Measurements from ENCODE around the gene LSAMP.

LSAMP gene

DNA sequence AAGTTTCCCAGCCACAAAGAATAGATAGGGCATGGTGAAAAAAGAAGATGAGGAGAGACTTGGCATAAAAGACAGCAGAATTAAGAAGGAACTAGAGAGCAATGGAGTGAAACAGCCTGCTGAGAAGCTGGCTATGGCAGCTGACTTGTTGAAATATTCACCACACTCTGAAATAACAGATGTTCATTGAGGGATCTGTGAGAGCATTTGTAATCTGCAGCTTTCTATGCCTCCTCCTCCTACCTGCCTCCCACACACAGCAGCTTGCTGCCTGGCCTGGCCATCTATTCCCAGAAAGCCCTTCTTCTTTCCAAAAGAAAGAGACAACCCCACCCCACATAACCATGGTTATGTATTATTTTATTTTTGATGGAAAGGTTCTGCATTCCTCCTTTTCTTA, 518.1 kb downstream of the LSAMP start:
- no peak for DNase-seq

DNA sequence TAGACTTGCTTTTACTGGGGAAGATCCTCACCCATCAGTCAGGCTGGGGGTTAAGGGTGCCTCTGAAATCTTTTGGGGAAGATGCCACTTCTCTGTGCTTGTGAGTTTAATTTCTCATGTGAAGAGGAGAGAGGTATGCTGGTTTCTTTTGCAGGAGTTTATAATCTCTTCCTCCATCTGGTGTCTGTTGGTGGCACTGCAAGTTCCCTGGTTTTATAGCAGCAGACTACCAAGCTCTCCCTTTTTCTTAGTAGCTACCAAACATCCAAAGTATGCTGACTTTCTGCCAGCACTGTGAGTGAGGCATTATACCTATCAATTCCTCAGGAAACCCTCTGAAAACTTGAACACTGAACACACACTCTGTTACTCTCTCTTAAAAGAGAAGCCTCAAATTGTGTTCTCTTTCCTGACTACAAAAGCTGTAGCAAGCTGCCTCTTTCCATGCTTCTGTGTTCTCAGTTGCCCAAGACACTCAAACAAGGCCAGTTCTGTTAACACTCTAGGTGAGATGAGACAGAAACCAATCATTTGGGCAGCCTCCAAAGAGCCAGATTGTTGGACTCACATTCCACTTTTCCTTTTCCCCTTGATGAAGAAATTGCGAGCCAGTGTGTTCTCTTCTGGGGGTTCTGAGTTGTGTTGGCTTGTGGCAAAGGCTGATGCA, 522.5 kb downstream of the LSAMP start:
- no peak for DNase-seq

DNA sequence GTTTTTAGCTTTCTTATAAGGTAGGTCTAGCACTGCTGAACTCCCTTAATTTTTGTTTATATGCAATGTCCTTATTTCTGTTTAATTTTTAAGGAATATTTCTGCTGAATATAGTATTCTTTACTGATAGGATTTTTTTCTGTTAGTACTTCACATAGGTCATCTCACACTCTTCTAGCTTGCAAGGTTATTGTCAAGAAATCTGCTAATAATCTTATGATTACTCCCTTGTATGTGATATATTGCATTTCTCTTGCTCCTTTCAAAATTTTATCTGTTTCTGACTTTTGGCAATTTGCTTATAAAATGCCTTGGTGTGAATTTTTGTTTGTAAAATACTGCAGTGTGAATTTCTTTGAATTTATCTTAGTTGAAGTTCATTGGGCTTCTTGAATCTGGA, 523.6 kb downstream of the LSAMP start:
- DNase-seq: no peak

DNA sequence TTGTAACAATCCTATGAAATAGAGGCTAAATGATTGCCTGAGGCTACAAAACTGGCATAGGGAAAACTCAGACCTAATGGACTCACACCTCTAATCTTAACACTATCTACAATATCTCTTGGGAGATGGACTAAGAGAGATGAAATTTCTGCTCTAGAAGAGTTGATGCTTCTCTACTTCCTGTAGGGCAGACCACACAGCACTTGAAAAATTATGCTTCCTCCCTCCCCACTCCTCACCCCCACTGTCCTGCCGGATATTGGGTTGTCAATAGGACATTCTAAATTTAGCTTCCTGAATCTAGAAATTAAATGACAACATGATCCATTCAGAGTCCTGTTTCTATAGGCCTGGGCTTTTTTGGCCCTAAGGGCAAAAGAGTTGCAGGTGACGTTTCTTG, 526.4 kb downstream of the LSAMP start:
- no peak for DNase-seq

DNA sequence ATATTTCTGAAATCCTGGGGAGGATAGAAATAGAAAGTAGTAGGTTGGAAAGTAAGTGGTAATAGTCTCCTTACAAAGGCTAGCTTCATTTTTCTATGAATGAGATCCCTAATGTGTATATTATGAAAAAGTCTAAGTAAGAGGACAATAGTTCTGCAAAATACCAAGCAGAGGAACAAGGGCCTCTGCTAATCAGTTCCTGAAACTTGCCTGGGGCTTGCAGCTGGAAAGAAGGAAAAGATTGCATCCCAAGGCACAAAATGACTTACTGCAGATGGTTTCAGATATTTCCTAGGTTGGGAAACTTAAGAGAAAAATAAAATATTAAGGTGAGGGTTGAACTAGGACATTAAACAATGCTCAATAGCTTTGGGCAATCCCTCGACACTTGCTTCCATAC, 528.4 kb downstream of the LSAMP start:
- no peak for DNase-seq

DNA sequence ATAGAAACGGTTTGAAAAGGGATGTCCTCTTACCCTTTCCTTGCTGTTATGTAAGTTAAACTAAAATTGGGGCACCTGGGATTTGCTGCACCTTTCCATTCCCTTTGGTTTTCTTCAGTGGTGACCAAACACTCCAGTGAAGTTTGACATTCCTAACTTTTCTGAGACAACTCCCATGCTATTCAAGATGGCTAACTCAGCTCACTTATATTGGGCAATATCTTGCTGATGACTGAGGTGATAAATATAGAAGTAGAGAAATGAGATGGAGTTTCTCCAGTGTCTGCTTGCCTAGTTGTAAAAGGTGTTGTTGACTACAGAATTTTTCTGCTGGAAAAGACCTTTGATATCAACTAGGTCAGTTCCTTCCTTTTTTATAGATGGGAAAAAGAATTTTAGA, 530.2 kb downstream of the LSAMP start:
- DNase-seq: no peak

DNA sequence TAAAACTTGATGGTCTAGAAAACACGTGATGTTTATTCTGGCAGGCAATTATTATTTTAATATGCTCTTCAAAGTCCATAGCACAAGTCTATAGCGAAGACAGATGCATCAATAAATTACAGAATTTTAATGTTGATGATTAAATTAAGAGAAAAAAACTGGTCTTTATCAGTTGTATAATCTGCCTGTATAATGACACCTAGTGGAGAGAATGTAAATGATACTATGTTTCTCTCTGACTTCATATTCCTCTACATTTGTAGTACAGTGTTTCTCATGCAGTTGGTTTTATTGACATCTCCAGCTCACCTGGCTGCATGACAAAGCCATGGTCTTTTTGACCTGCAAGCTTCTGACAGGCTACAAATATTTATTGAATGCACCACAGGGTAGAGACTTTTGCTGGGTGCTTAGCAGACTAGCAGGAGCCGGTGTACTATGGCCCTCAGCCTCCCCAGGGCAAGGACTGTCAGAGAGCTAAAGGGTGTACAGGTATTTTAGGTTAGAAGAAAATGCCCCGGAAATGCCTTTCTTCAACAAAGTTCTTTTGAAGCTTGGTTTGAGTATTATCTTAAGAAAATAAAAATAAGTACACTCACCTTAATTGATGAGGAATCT, 532.1 kb downstream of the LSAMP start:
- DNase-seq: no peak

DNA sequence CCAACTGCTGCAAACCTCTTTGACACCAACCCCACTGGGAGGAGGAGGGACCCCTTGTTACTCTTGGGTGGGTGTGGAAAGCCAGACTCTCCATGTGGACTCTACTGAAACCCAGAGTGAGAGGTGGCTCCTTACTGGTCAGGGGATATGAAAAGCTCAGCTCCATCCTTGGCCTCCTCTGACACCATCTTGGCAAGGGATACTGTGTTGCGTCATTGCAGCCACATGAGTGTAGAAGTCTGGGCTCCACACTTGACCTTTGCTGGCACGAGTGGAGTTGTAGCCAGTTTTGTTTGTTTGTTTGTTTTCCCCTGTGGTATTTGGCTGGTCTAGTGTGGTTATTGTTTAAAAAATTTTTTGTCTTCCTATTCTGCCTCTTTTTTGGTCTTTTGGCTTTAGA, 532.9 kb downstream of the LSAMP start:
- no peak for DNase-seq

DNA sequence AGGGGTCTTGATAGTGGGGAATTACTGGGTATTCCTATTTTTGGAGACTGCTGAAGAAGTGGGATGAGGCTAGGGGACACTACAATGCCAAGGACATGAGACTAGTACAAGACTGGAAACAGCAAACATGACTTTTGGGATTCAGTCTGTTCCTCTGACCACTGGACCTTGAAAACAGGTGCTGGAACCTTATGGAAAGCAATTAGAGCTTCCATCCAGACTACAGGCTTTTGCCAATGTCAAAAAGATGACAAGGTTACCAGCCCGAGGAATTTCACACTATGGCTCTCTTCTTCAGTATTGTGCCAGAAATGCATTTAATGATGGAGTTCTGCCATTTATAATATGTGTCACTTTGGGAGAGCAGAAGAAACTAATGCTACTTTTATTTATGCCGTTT, 539.4 kb downstream of the LSAMP start:
- no peak for DNase-seq

DNA sequence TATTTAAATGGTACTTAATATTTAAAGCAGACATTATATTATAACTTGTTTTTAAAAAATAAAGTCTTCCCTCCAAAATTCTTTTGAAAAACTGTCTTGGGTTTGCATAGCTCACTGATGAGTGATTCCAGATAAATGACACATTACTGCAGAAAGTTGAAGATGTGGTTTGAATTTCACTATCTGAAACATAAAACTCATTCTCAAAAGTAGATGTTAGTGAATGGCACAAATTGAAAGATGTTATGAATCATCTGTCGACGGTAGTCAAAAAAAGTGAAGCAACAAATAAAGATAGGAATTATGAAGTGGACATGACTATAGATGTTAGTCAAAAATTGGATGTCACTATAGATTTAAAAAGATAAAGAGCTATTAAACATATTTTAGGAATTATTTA, 541.4 kb downstream of the LSAMP start:
- DNase-seq: no peak

DNA sequence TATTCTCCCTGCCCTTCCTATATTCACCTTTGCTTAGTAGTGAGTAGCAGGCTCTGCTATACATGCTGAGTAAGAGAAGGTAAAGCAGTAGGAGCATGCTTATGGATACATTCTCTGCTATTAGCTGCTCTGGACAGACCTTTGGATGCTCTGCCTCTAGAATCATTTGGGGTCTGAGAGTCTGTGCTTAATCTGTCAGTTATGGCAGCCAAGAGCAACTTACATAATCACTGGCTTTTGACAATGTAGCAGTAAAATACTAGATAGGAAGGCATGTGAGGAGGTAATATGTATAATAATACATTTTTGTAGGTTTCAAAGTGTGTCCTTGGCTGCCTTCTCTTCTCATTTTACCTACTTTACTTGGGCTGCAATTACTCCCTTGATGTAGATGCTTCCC, 544.3 kb downstream of the LSAMP start:
- no peak for DNase-seq

DNA sequence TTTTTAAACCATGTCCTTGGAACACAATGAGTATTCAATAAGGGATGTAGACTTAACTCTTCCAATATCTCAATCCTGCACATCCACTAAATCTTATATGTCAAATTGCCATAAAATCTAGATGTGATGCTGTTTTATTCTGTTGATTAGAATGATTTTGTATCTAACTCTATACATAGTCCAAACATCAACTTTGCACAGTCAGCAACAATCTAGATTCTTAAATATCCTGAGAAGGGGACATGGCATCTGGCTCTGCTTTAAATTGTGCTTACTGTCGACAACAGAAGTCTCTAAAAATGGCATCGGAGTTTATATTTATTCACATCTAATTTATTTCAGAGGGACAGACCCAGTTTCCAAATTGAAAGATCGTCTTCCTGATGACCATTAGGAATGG, 545.8 kb downstream of the LSAMP start:
- DNase-seq: no peak

DNA sequence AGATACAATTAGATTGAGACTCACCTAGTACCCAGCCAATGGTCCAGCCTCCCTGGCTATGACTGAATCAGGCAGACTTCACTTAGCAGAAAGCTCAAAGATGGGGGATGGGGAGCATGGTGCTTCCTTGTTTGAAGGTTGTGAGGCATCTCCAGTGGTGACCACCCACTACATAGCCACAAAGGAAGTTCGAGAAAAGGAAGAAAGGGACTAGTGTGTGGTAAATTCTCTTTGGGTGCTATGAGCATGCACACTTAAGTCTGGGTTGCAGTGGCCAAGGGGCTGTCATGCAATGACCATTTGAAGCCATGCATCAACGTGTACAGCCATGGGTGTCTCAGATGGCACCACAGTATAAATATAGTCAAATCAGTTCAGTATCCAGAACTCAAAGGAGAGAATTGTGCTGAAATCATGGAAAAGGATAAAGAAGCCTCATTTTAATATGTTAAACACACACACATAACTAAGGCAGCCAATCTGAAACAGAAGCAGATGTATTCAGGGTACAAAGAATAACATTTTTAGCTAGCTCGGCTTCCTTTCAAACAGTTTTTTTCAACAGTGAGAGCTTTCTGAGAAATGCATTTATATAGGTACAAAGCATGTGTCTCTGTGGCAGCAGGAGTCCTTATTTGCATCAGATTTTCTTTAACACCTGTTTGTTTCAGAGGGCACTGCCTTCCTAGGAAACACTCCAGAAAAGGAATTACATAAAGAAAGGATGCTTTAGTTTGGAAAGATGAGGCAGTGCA, 546.5 kb downstream of the LSAMP start:
- no peak for DNase-seq

DNA sequence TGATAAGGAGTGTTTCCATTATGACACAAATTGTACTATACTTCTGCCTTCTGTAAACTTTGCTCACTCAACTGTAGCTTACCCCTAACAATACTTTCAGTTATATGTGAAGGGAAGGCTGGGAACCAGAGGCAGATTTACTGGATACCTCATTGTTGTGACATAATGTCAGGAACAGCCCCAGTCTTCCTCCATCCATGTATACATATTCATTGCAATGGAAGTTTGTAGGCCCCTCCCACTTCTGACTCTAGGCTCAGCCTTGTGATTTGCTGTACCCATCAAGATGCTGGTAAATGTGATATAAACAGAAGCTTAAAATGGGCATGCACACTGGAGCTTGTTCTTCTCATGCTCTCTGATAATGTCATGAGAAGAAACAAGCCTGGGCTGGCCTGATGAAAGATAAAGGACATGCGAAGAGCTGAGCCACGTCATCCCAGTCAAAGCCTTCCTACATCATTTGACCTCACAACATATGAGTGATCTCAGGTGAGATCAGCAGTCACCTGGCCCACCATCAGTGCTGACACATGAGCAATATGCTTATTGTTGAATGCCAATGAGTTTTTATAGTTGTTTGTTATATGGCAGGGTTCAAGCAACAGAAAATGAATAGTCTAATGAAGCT, 554.2 kb downstream of the LSAMP start:
- DNase-seq: no peak

DNA sequence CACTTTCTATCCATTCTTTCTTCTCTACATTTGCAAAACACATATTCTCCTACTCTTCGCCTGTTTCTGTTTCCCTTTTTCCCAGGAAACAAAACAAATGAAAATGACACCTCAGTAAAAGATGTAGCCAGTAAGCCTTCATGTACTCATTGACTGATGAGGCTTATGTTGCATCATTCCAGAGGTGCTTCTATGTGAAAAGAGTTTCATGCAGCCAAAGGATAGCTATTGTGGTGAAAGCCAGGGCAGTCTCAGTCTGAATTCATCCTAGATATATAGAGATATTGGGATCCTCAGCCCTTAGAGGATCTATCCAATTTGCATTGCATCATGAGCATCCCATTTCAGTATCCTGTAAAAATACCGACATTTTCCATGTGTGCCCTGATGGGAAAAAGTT, 554.7 kb downstream of the LSAMP start:
- no peak for DNase-seq

DNA sequence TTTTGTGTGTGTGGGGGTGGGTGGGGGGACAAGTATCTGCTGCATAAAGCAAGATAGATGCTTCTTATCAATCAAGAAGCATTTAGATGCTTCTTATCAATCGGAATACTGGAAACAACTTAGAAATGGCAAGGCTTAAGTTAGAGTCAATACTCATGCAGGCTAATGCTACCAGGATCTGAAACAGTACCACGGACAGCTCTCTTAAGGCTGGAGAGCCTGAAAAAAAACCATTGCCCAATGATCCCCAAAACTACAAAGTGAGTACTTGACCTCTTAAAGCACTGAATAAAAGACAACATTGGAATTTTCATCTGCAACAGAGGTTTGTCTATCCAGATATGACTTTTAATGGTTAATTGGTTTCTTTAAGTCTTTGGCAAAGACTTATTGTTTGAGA, 559.7 kb downstream of the LSAMP start:
- no peak for DNase-seq

DNA sequence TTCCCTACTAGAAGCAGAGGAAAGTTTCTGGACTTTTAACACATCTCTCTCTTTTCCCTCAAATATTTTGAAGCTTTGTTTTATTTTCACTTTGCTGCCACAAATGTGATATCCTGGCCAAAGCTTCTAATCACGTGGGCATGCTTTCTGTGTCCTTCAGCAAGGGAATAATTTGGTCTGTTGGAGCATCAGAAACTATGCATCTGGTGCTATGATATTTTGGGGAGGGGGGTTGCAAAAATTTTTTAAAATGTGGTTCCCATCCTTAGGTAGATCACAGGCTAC, 567.7 kb downstream of the LSAMP start:
- no peak for DNase-seq

DNA sequence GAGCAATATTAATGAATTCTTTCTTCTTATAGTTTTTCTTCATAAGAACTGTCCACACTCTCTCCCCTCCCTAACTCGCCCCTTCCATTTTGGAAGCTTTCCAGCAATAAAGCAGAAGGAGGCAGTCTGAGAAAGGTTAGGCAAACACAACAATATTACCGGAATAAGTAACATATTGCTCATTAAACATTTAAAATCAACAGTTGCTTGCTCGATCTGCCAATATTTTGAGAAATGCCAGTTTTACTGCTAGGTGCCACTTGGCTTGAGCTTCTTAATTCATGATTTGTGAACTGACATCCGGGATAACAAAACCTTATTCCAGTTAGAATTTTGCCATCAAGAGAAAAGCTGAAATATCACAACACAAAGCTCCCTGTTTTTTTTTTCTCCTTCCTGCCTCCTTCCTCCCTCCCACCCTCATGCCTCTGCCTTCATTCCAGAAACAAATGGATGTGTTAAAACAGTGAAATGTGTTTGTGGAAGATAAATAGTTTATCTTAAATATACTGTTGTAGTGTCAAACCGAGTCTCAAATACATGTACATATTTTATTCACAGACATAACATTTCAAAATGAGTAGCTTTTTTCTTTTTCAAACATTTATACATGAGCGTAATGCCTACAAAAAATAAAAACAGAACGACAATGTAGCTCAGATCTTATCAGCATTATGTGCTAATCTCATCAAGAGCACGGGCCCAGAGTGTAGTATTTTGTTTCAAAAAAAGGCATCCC, 568.2 kb downstream of the LSAMP start:
- DNase-seq: no peak

DNA sequence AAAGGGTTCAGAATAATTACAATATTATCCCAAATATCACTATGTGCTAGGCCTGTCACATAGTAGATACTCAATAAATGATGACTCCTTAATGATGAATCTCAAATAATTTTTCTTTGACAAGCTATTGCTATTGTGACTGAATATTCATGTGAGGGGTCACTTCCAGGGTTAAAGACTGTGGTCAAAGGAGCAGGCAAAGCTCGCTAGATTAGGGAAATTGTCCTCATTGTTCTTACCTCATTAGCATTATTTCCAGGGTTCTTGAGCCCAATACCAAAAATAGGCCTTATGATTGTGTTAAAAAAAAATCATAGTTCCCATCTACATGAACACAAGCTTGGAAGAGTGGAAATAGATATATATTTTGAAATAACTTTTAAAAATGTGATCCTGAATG, 569.8 kb downstream of the LSAMP start:
- no peak for DNase-seq

DNA sequence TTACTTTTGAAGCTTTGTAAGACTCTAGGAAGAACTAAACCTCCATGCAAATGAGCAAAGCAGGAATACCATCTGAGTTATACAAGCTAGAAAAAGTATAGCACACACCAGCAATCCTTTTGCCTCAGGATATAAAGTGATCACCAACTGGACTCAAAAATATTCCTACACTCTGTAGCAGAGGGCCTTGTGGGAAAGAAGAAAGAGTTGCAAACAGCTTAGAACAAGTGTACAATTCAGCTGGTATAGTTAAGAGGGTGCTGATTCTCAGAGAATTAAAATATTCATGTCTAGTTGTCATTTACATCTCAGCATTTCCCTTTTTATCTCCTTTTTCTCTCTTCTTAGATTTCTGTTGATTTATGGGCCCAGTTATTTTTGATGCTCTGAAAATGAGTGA, 573.6 kb downstream of the LSAMP start:
- DNase-seq: no peak

DNA sequence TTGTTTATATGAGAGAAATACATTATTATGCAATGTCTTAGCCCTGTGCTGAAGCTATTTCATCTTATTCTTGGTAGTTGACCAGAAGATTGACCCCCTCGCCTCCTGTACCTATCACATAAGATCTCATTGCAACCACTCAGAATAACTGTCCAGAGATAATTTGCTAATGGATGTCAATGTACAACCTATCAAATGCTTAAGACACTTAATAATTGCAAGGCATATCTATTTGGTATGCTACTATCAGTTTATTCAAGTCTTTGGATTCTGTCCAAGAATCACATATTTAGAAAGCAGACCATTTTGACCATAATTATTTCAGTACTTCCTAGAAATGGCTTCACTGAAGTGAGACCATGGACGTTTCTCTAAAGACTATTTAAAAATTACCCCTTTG, 580.4 kb downstream of the LSAMP start:
- no peak for DNase-seq

DNA sequence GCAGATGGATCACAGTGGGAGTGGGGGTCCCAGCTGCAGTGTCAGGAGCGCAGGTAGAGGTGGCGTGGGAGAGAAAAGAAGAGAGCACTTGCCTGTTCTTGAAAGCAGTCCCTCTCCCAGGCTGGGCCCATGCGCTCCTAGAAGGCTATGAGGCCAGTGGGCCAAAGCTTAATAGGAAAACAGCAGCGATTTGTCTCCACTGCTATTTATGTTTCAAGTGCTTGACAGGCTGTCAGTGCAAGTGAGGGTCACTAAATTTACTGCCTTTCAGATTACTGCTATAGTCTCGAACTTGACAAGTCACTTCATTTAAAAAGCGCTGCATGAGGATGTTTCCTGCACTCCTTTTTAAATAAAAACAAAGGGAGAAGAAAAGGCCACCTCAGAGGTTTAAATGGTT, 582.4 kb downstream of the LSAMP start:
- no peak for DNase-seq

DNA sequence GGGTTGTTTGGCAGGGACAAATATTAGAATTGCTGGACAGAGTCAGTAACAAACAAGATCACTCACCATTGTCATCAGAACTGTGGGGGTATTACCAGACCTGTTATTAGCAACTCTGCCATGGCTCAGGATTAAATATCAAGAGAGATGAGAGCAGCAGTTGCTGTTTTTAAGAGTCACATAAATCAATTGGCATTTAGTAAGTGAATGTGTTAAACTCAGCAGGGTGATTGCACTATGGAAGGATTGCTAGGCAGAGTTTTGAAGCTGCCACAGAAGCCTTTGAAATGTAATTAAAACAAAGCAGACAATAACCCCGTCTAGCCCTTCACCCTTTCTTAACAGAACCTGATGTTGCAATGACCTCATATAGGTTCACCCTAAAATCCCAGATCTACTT, 583.2 kb downstream of the LSAMP start:
- DNase-seq: no peak
